Measurements from ENCODE around the gene ANKS1B.

The ANKS1B gene

GRCh38 chr12:99019798-99020197 lies 964.9 kb downstream of the ANKS1B start:
- no peak overlapping the region for H3K27ac ChIP-seq
- TF ChIP-seq CTCF (conservative IDR thresholded peaks at IDR 0.05) = no peak

DNA sequence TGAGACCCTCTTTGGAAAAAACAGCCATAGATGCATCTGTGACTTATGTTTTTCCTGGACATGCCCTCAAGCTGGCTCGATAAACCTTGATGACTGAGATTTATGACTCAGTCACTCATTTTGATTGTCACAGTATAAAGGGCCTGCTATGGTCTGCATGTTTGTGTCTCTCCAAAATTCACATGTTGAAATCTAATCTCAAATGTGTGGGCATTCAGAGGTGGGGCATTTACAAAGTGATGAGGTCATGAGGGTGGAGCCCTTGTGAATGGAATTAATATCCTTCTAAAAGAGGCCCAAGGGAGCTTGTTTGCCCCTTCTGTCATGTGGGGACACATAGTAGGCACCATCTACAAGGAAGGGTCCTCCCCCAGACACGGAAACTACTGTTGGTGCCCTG lies 966.8 kb downstream of the ANKS1B start:
- no peak for TF ChIP-seq CTCF (conservative IDR thresholded peaks at IDR 0.05)
- no peak overlapping the region for H3K27ac ChIP-seq

- no peak for TF ChIP-seq CTCF (conservative IDR thresholded peaks at IDR 0.05)
Measured at GRCh38 chr12:99009654-99010296, 975.0 kb downstream of the ANKS1B start.

GRCh38 chr12:99005601-99006000 lies 979.1 kb downstream of the ANKS1B start:
- no peak overlapping the region for H3K27ac ChIP-seq
- no peak for TF ChIP-seq CTCF (conservative IDR thresholded peaks at IDR 0.05)

More at GRCh38 chr12:99009654-99010296, 975.0 kb downstream of the ANKS1B start:
- H3K27ac ChIP-seq = no peak overlapping the region

GRCh38 chr12:99004799-99005466 lies 979.8 kb downstream of the ANKS1B start:
- no peak overlapping the region for H3K27ac ChIP-seq
- TF ChIP-seq CTCF (conservative IDR thresholded peaks at IDR 0.05) = no peak

DNA sequence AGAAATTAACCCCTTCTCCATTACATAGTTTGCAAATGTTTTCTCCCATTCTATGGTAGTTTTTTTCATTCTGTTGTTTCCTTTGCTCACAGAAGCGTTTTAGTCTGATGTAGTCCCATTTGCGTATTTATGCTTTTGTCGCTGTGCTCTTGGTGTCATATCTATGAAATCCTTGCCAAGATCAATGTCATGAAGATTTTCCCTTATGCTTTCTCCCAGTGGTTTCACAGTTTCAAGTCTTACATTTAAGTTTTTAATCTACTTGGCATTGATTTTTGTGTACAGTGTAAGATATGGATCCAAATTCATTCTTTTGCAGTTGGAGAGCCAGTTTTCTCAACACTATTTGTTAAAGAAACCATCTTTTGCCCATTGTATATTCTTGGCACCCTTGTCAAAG lies 982.0 kb downstream of the ANKS1B start:
- no peak for TF ChIP-seq CTCF (conservative IDR thresholded peaks at IDR 0.05)
- no peak overlapping the region for H3K27ac ChIP-seq

- H3K27ac ChIP-seq = no peak overlapping the region
- TF ChIP-seq CTCF (conservative IDR thresholded peaks at IDR 0.05) = no peak
Measured at GRCh38 chr12:99002156-99002555, 982.6 kb downstream of the ANKS1B start.

All from VCaP (cell line).